Measurements from ENCODE around the gene TEX11.
"Not testable (repeated sequence)": the region's sequence is repeated elsewhere in the genome, so short reads cannot be mapped to it uniquely, and the experiment has no call there.

TEX11 gene

GRCh38 chrX:70908541-70908940 is at the start of gene TEX11:
Gene TEX11 (minus strand): TSS chrX:70908711. CDS start chrX:70907789, 922 bp downstream.
- DNase-seq (ENCODE audit: low spot score), result no peak

GRCh38 chrX:70954871-70955270 is 46.4 kb upstream of the TEX11 start:
- DNase-seq (ENCODE audit: low spot score), result no peak

GRCh38 chrX:70924294-70924911 is 15.9 kb upstream of the TEX11 start:
- no peak for DNase-seq (ENCODE audit: low spot score)

GRCh38 chrX:70922774-70923473 is 14.4 kb upstream of the TEX11 start:
- no peak for DNase-seq (ENCODE audit: low spot score)

- DNase-seq (ENCODE audit: low spot score), result no peak
Measured at GRCh38 chrX:70921709-70922352, 13.3 kb upstream of the TEX11 start.

- DNase-seq (ENCODE audit: low spot score), result no peak
Measured at GRCh38 chrX:70916754-70917153, 8.2 kb upstream of the TEX11 start.

GRCh38 chrX:70907900-70908299 is 611 bp downstream of the TEX11 start:
- no peak for DNase-seq (ENCODE audit: low spot score)

GRCh38 chrX:70901465-70901864 is 7.0 kb downstream of the TEX11 start:
- no peak for DNase-seq (ENCODE audit: low spot score)

- not testable (repeated sequence) for DNase-seq (ENCODE audit: low spot score)
Measured at GRCh38 chrX:70890441-70890840, 18.1 kb downstream of the TEX11 start.

- no peak for DNase-seq (ENCODE audit: low spot score)
Measured at GRCh38 chrX:70878902-70879301, 29.6 kb downstream of the TEX11 start.

- no peak for DNase-seq (ENCODE audit: low spot score)
Measured at GRCh38 chrX:70852294-70852693, 56.2 kb downstream of the TEX11 start.

GRCh38 chrX:70844081-70844480 is 64.4 kb downstream of the TEX11 start:
- not testable (repeated sequence) for DNase-seq (ENCODE audit: low spot score)

GRCh38 chrX:70843620-70844019 is 64.9 kb downstream of the TEX11 start:
- DNase-seq (ENCODE audit: low spot score), result not testable (repeated sequence)

GRCh38 chrX:70834589-70834988 is 73.9 kb downstream of the TEX11 start:
- no peak for DNase-seq (ENCODE audit: low spot score)

GRCh38 chrX:70826715-70827114 is 81.8 kb downstream of the TEX11 start:
- no peak for DNase-seq (ENCODE audit: low spot score)

- no peak for DNase-seq (ENCODE audit: low spot score)
Measured at GRCh38 chrX:70825366-70825765, 83.1 kb downstream of the TEX11 start.

GRCh38 chrX:70808942-70809940 is 99.3 kb downstream of the TEX11 start:
- DNase-seq (ENCODE audit: low spot score), result no peak

GRCh38 chrX:70806081-70806480 is 102.4 kb downstream of the TEX11 start:
- no peak for DNase-seq (ENCODE audit: low spot score)

GRCh38 chrX:70796742-70797141 is 111.8 kb downstream of the TEX11 start:
- not testable (repeated sequence) for DNase-seq (ENCODE audit: low spot score)

- DNase-seq (ENCODE audit: low spot score), result no peak
Measured at GRCh38 chrX:70774223-70774622, 134.3 kb downstream of the TEX11 start.

GRCh38 chrX:70769659-70770227 is 138.8 kb downstream of the TEX11 start:
- peak; percentile 18 for DNase-seq (ENCODE audit: low spot score)

GRCh38 chrX:70762285-70762684 is 146.2 kb downstream of the TEX11 start:
- no peak for DNase-seq (ENCODE audit: low spot score)
